GM23338 (cell line): ENCODE results near the gene PROKR1. TPM values are rescaled to one million over a fixed set of nuclear protein-coding genes. Genes with fewer than 3 reads are reported as not detected.

Source experiments
- ATAC-seq: fragments of 200-7000 bp; cut with Tn5 transposase; 3 replicates; pipeline ENCODE4 v1.9.1; 2020
- DNase-seq: peaks from one replicate; pipeline ENCODE4 v3.0.0-alpha.2; 2015; ENCODE audit warnings: low spot score
- H2AFZ ChIP-seq: fragments of 200-600 bp; sonication (generic); 2 replicates; pipeline ENCODE4 v1.8.0; 2016; ENCODE audit warnings: antibody characterized with exemption, mild to moderate bottlenecking, moderate library complexity
- H3F3A ChIP-seq: fragments of 200-600 bp; sonication (generic); replicated peaks from 2 replicates; pipeline ENCODE4 v1.8.0; 2017; ENCODE audit warnings: antibody characterized with exemption, mixed run types, low read depth
- H3K27ac ChIP-seq: fragments of 200-600 bp; sonication (generic); 2 replicates; pipeline ENCODE4 v1.6.1; 2016; ENCODE audit warnings: low read depth
- H3K27me3 ChIP-seq: fragments of 200-600 bp; sonication (generic); 2 replicates; pipeline ENCODE4 v1.8.0; 2016; ENCODE audit warnings: mild to moderate bottlenecking, mixed run types, moderate library complexity; ENCODE audit not compliant: insufficient read depth
- H3K36me3 ChIP-seq: fragments of 200-600 bp; sonication (generic); 2 replicates; pipeline ENCODE4 v1.8.0; 2016; ENCODE audit warnings: mild to moderate bottlenecking; ENCODE audit not compliant: insufficient read depth
- H3K4me1 ChIP-seq: fragments of 200-600 bp; sonication (generic); 2 replicates; pipeline ENCODE4 v1.8.0; 2016; ENCODE audit warnings: mild to moderate bottlenecking, moderate library complexity; ENCODE audit not compliant: insufficient read depth
- H3K4me2 ChIP-seq: fragments of 200-600 bp; sonication (generic); 2 replicates; pipeline ENCODE4 v1.7.1; 2017; ENCODE audit warnings: mixed run types
- H3K4me3 ChIP-seq: fragments of 200-600 bp; sonication (generic); 2 replicates; pipeline ENCODE4 v1.6.1; 2016; ENCODE audit warnings: mixed run types
- H3K79me2 ChIP-seq: fragments of 200-600 bp; sonication (generic); replicated peaks from 2 replicates; pipeline ENCODE4 v1.8.0; 2017; ENCODE audit warnings: mild to moderate bottlenecking; ENCODE audit not compliant: insufficient read depth
- H3K9me2 ChIP-seq: fragments of 200-600 bp; sonication (generic); 2 replicates; pipeline ENCODE4 v1.8.0; 2017; ENCODE audit not compliant: insufficient read depth
- H4K20me1 ChIP-seq: fragments of 200-600 bp; sonication (generic); replicated peaks from 2 replicates; pipeline ENCODE4 v1.8.0; 2017; ENCODE audit warnings: mild to moderate bottlenecking; ENCODE audit not compliant: insufficient read depth
- H3K27ac Mint-ChIP-seq: 2 replicates; pipeline ENCODE4 v1.8.0; 2020; ENCODE audit warnings: inconsistent platforms, mild to moderate bottlenecking, moderate library complexity, mixed read lengths
- H3K27me3 Mint-ChIP-seq: 3 replicates; pipeline ENCODE4 v1.8.0; 2022; ENCODE audit warnings: low read depth, mild to moderate bottlenecking, moderate library complexity, mixed read lengths, inconsistent platforms; ENCODE audit not compliant: insufficient read depth, poor library complexity
- H3K36me3 Mint-ChIP-seq: 3 replicates; pipeline ENCODE4 v1.8.0; 2021; ENCODE audit warnings: low read depth, mild to moderate bottlenecking, inconsistent platforms, moderate library complexity, mixed read lengths
- H3K4me1 Mint-ChIP-seq: 3 replicates; pipeline ENCODE4 v1.8.0; 2020; ENCODE audit warnings: mild to moderate bottlenecking, inconsistent platforms, mixed read lengths
- H3K4me3 Mint-ChIP-seq: 3 replicates; pipeline ENCODE4 v1.8.0; 2021; ENCODE audit warnings: moderate library complexity, mild to moderate bottlenecking, inconsistent platforms, mixed read lengths
- H3K9me3 Mint-ChIP-seq: 3 replicates; pipeline ENCODE4 v1.8.0; 2020; ENCODE audit warnings: moderate library complexity, mild to moderate bottlenecking, inconsistent platforms, mixed read lengths
- CREB1 ChIP-seq: fragments of 250-450 bp; sonication (Bioruptor Pico); IDR thresholded peaks from 2 replicates; pipeline ENCODE4 v1.5.0; 2020; ENCODE audit warnings: low read depth, mild to moderate bottlenecking, moderate library complexity
- EZH2phosphoT487 ChIP-seq: fragments of 200-600 bp; sonication (generic); IDR thresholded peaks from one replicate; pipeline ENCODE4 v1.8.1; 2018; ENCODE audit warnings: antibody characterized with exemption; ENCODE audit not compliant: unreplicated experiment
- POLR2AphosphoS5 ChIP-seq: IDR thresholded peaks from 2 replicates; pipeline ENCODE4 v1.6.1; 2016; ENCODE audit warnings: antibody characterized with exemption, low read depth
- STAT1 ChIP-seq: IDR thresholded peaks from one replicate; pipeline ENCODE4 v1.6.1; 2016; ENCODE audit warnings: antibody characterized with exemption; ENCODE audit not compliant: unreplicated experiment
- ZNF331 ChIP-seq: fragments of 250-450 bp; sonication (Bioruptor Pico); IDR thresholded peaks from 2 replicates; pipeline ENCODE4 v1.5.0; 2020; ENCODE audit warnings: low read depth, mild to moderate bottlenecking, moderate library complexity
- polyA plus RNA-seq: library from polyadenylated mRNA; unstranded; fragments of >200 nt; fragmentation: Nextera tagmentation; extraction: Ambion mirVana; gene quantifications from 2 replicates; pipeline ENCODE4 v1.2.1, GENCODE V29; 2016
- total RNA-seq: library from RNA; depleted of rRNA; stranded (reverse); fragments of >200 nt; shearing (Covaris generic); gene quantifications from 2 replicates; pipeline ENCODE4 v1.2.3, GENCODE V29; 2014
- TF ChIP-seq, protein P1 (sequence below): IDR thresholded peaks from one replicate; pipeline ENCODE4 v1.6.1; 2018; ENCODE audit warnings: antibody characterized with exemption; ENCODE audit not compliant: unreplicated experiment
- TF ChIP-seq, protein P2 (sequence below): fragments of 250-450 bp; sonication (Bioruptor Pico); IDR thresholded peaks from 2 replicates; pipeline ENCODE4 v1.5.0; 2020; ENCODE audit warnings: mild to moderate bottlenecking, moderate library complexity
- TF ChIP-seq, protein P3 (sequence below), 2 experiments: fragments of 200-600 bp in 1 of 2; sonication (generic) in 1 of 2; conservative IDR thresholded peaks; 2 replicates each; pipeline versions ENCODE4 v1.5.1 to v1.6.1; 2016 to 2017; ENCODE audit warnings: antibody characterized with exemption in 2 of 2, low read depth in 2 of 2, mild to moderate bottlenecking in 2 of 2, moderate library complexity in 1 of 2

The PROKR1 gene
- total and polyA plus RNA-seq, 2 experiments from 2014 or later = 0.61 to 5.3 TPM

DNA sequence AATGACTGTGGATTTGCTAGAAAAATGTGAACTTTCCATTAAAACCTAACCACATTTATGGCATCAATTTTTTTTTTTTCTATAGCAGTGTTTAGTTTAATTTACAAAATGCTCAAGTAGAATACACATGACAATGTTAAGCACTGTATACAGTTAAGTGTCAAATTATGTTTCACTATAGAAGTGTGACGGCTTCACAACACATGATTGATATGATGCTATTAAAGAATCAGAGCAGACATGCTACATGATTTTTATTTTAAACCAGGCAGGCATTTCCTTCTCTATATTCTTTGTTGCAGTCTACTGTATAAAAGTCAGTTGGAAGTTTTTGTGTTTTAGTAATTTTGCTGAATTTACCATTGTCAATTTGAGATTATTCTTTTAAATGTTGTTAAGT, 43.6 kb downstream of the PROKR1 start:
- no peaks in the 10 kb centered on the region for H3K79me2 ChIP-seq
- no peak overlapping the region for H3K4me3 ChIP-seq
- H3K4me2 ChIP-seq = no peak overlapping the region
- H3K36me3 ChIP-seq = no peaks in the 10 kb centered on the region
- TF ChIP-seq, protein P1, sequence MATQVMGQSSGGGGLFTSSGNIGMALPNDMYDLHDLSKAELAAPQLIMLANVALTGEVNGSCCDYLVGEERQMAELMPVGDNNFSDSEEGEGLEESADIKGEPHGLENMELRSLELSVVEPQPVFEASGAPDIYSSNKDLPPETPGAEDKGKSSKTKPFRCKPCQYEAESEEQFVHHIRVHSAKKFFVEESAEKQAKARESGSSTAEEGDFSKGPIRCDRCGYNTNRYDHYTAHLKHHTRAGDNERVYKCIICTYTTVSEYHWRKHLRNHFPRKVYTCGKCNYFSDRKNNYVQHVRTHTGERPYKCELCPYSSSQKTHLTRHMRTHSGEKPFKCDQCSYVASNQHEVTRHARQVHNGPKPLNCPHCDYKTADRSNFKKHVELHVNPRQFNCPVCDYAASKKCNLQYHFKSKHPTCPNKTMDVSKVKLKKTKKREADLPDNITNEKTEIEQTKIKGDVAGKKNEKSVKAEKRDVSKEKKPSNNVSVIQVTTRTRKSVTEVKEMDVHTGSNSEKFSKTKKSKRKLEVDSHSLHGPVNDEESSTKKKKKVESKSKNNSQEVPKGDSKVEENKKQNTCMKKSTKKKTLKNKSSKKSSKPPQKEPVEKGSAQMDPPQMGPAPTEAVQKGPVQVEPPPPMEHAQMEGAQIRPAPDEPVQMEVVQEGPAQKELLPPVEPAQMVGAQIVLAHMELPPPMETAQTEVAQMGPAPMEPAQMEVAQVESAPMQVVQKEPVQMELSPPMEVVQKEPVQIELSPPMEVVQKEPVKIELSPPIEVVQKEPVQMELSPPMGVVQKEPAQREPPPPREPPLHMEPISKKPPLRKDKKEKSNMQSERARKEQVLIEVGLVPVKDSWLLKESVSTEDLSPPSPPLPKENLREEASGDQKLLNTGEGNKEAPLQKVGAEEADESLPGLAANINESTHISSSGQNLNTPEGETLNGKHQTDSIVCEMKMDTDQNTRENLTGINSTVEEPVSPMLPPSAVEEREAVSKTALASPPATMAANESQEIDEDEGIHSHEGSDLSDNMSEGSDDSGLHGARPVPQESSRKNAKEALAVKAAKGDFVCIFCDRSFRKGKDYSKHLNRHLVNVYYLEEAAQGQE = no peak
- TF ChIP-seq POLR2AphosphoS5 = no peak
- H3K27ac Mint-ChIP-seq = no peak overlapping the region
- H3K9me3 Mint-ChIP-seq = no peaks in the 10 kb centered on the region; the same call in 2 of the 3 replicates
- no peak overlapping the region for H2AFZ ChIP-seq
- ATAC-seq = no peak
- H3K36me3 Mint-ChIP-seq = peaks cover 7% of the 10 kb centered on the region; the same call in 1 of the 3 replicates
- 0 out of 2 replicates have a peak, but pooled peaks cover 9% of the 10 kb centered on the region for H3K9me2 ChIP-seq
- no peaks in the 10 kb centered on the region for H4K20me1 ChIP-seq
- no peak overlapping the region for H3K4me3 Mint-ChIP-seq
- peaks cover 35% of the 10 kb centered on the region for H3K4me1 Mint-ChIP-seq
- peaks cover 27% of the 10 kb centered on the region for H3K4me1 ChIP-seq
- H3K27me3 Mint-ChIP-seq = no peaks in the 10 kb centered on the region
- H3K27me3 ChIP-seq = no peaks in the 10 kb centered on the region
- no peaks in the 10 kb centered on the region for H3F3A ChIP-seq
- no peak for DNase-seq
- H3K27ac ChIP-seq = no peak overlapping the region

DNA sequence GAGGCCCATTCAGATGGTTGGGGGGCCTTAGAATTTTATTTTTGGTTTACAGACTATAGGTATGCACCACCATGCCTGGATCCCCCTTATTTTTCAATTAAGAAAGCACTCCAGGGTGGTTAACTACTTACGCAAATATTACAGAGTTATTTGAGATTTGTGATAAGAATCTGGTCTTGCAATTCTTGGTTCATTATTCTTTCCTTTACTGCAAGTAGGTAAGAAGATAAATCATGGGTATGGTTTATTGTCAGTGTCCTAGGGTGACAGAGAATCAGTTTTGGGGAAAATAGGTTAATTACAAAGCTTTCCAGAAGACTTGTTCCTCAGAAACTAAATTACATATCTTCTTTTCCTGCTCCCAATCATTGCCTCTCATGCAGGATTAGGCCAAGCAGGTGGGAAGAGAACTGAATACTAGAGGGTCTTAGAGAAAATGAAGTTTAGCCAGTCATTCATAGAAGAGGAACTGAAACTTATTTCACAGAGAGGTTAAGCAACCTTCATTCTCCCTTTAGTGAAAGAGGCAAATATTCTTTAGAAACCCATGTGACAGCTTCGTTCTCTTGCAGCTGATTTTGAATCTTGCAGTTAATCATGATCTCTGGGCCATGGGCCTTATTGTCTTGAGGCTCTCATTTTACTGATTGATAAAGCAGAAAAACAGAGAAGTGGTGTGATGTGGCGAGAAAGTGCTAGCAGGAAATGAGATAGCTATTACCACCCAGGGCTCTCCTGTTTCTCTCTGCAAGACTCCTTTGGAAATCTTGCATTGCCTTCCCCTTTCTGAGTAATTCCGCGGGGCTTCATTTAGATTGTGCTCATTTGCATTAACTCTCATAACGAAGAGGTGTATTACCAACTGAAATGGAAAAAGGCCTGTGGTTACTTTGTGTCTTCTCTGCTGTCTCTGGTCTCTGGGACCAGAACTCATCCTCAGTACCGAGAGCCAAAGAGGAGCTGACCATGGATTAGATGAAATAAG, 46.5 kb downstream of the PROKR1 start:
- Histone ChIP-seq H3K36me3 (no peaks in the 10 kb centered on the region), H3K9me2 (peaks cover 9% of the 10 kb centered on the region; the same call in 1 of the 2 replicates), H3K79me2 (no peaks in the 10 kb centered on the region), H3K4me3 (peak overlapping the region; percentile 18), H3K4me2 (peak overlapping the region; percentile 62), H3K27ac (peak overlapping the region; percentile 56; the same call in 1 of the 2 replicates), H3F3A (no peaks in the 10 kb centered on the region), H3K27me3 (no peaks in the 10 kb centered on the region), H4K20me1 (no peaks in the 10 kb centered on the region), H3K4me1 (peaks cover 27% of the 10 kb centered on the region), H2AFZ (peak overlapping the region; percentile 58; the same call in 1 of the 2 replicates)
- H3K27ac Mint-ChIP-seq = peak overlapping the region; percentile 28; the same call in 1 of the 2 replicates
- H3K4me3 Mint-ChIP-seq = no peak overlapping the region
- no peaks in the 10 kb centered on the region for H3K27me3 Mint-ChIP-seq
- H3K9me3 Mint-ChIP-seq = no peaks in the 10 kb centered on the region; the same call in 2 of the 3 replicates
- ATAC-seq (no peak), DNase-seq (no peak)
- H3K36me3 Mint-ChIP-seq = peaks cover 11% of the 10 kb centered on the region; the same call in 2 of the 3 replicates
- peaks cover 35% of the 10 kb centered on the region for H3K4me1 Mint-ChIP-seq
- TF ChIP-seq, protein P2, sequence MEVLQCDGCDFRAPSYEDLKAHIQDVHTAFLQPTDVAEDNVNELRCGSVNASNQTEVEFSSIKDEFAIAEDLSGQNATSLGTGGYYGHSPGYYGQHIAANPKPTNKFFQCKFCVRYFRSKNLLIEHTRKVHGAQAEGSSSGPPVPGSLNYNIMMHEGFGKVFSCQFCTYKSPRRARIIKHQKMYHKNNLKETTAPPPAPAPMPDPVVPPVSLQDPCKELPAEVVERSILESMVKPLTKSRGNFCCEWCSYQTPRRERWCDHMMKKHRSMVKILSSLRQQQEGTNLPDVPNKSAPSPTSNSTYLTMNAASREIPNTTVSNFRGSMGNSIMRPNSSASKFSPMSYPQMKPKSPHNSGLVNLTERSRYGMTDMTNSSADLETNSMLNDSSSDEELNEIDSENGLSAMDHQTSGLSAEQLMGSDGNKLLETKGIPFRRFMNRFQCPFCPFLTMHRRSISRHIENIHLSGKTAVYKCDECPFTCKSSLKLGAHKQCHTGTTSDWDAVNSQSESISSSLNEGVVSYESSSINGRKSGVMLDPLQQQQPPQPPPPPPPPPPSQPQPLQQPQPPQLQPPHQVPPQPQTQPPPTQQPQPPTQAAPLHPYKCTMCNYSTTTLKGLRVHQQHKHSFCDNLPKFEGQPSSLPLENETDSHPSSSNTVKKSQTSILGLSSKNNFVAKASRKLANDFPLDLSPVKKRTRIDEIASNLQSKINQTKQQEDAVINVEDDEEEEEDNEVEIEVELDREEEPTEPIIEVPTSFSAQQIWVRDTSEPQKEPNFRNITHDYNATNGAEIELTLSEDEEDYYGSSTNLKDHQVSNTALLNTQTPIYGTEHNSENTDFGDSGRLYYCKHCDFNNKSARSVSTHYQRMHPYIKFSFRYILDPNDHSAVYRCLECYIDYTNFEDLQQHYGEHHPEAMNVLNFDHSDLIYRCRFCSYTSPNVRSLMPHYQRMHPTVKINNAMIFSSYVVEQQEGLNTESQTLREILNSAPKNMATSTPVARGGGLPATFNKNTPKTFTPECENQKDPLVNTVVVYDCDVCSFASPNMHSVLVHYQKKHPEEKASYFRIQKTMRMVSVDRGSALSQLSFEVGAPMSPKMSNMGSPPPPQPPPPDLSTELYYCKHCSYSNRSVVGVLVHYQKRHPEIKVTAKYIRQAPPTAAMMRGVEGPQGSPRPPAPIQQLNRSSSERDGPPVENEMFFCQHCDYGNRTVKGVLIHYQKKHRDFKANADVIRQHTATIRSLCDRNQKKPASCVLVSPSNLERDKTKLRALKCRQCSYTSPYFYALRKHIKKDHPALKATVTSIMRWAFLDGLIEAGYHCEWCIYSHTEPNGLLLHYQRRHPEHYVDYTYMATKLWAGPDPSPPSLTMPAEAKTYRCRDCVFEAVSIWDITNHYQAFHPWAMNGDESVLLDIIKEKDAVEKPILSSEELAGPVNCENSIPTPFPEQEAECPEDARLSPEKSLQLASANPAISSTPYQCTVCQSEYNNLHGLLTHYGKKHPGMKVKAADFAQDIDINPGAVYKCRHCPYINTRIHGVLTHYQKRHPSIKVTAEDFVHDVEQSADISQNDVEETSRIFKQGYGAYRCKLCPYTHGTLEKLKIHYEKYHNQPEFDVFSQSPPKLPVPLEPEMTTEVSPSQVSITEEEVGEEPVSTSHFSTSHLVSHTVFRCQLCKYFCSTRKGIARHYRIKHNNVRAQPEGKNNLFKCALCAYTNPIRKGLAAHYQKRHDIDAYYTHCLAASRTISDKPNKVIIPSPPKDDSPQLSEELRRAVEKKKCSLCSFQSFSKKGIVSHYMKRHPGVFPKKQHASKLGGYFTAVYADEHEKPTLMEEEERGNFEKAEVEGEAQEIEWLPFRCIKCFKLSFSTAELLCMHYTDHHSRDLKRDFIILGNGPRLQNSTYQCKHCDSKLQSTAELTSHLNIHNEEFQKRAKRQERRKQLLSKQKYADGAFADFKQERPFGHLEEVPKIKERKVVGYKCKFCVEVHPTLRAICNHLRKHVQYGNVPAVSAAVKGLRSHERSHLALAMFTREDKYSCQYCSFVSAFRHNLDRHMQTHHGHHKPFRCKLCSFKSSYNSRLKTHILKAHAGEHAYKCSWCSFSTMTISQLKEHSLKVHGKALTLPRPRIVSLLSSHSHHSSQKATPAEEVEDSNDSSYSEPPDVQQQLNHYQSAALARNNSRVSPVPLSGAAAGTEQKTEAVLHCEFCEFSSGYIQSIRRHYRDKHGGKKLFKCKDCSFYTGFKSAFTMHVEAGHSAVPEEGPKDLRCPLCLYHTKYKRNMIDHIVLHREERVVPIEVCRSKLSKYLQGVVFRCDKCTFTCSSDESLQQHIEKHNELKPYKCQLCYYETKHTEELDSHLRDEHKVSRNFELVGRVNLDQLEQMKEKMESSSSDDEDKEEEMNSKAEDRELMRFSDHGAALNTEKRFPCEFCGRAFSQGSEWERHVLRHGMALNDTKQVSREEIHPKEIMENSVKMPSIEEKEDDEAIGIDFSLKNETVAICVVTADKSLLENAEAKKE (CRISPR knock-in tag) = no peak
- TF ChIP-seq, protein P3, sequence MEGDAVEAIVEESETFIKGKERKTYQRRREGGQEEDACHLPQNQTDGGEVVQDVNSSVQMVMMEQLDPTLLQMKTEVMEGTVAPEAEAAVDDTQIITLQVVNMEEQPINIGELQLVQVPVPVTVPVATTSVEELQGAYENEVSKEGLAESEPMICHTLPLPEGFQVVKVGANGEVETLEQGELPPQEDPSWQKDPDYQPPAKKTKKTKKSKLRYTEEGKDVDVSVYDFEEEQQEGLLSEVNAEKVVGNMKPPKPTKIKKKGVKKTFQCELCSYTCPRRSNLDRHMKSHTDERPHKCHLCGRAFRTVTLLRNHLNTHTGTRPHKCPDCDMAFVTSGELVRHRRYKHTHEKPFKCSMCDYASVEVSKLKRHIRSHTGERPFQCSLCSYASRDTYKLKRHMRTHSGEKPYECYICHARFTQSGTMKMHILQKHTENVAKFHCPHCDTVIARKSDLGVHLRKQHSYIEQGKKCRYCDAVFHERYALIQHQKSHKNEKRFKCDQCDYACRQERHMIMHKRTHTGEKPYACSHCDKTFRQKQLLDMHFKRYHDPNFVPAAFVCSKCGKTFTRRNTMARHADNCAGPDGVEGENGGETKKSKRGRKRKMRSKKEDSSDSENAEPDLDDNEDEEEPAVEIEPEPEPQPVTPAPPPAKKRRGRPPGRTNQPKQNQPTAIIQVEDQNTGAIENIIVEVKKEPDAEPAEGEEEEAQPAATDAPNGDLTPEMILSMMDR (conservative IDR thresholded peaks at IDR 0.05; ENCODE audit: low read depth in 2 of 2) = no peak
- no peak for TF ChIP-seq POLR2AphosphoS5
- TF ChIP-seq EZH2phosphoT487 = no peak
- TF ChIP-seq ZNF331 (CRISPR knock-in tag) = no peak
- TF ChIP-seq STAT1 = no peak
- no peak for TF ChIP-seq CREB1
